GM19238 (cell line): ENCODE data around the gene SGPL1.

ENCODE experiments used
- DNase-seq: peaks from one replicate; pipeline ENCODE4 v3.0.0; 2011; ENCODE audit warnings: low spot score; ENCODE audit not compliant: insufficient read length

SGPL1 gene

GRCh38 chr10:70884741-70885140 lies 69.0 kb downstream of the SGPL1 start:
- DNase-seq = no peak

GRCh38 chr10:70885481-70885880 lies 69.7 kb downstream of the SGPL1 start:
- DNase-seq = no peak

- no peak for DNase-seq
Observed at GRCh38 chr10:70885931-70886903, 70.5 kb downstream of the SGPL1 start.

- DNase-seq = no peak
Observed at GRCh38 chr10:70886921-70887665, 71.3 kb downstream of the SGPL1 start.

GRCh38 chr10:70887804-70888800 lies 72.4 kb downstream of the SGPL1 start, which contains the start of gene PCBD1:
TSS of gene PCBD1 (minus strand) at chr10:70888565. CDS start at chr10:70888533, 32 bp downstream.
- peak; percentile 83 for DNase-seq

- DNase-seq = no peak
Observed at GRCh38 chr10:70889291-70889690, 73.5 kb downstream of the SGPL1 start.

GRCh38 chr10:70890917-70891431 lies 75.2 kb downstream of the SGPL1 start:
- no peak for DNase-seq

GRCh38 chr10:70891627-70892026 lies 75.9 kb downstream of the SGPL1 start:
- DNase-seq = no peak

GRCh38 chr10:70892631-70893030 lies 76.9 kb downstream of the SGPL1 start:
- DNase-seq = no peak

- DNase-seq = no peak
Observed at GRCh38 chr10:70893227-70894006, 77.7 kb downstream of the SGPL1 start.

- DNase-seq = no peak
Observed at GRCh38 chr10:70894416-70894815, 78.7 kb downstream of the SGPL1 start.

GRCh38 chr10:70896551-70896950 lies 80.8 kb downstream of the SGPL1 start:
- DNase-seq = no peak

GRCh38 chr10:70898687-70899086 lies 82.9 kb downstream of the SGPL1 start:
- DNase-seq = no peak

GRCh38 chr10:70899096-70899495 lies 83.3 kb downstream of the SGPL1 start:
- DNase-seq = no peak

GRCh38 chr10:70901276-70901878 lies 85.6 kb downstream of the SGPL1 start:
- DNase-seq = no peak

GRCh38 chr10:70902661-70903261 lies 87.0 kb downstream of the SGPL1 start:
- no peak for DNase-seq

- peak; percentile 49 for DNase-seq
Observed at GRCh38 chr10:70903262-70903921, 87.6 kb downstream of the SGPL1 start.
